ENCODE results near the gene ERMARD.

DNA sequence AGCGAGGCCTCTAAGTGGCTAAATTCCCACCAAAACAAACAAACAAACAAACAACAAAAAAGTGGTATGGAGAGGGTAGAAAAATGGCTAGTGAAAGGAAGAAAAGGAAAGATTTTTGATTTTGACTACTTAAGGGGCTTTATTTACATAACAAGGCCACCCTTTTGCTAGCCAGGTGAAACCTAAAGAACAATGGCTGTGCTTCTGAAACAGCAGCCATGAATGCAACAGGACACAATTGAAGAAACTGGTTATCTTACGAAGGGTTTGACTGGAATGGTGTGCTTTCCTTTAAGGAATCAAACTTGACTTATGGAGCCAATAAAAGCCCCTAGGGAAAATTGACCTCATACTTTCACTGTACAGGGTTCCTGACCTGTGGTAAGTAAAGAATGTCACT is 68.9 kb downstream of the ERMARD start:
- TF ChIP-seq CTCF (IDR thresholded peaks at IDR 0.05) = no peak
- TF ChIP-seq POLR2A (IDR thresholded peaks at IDR 0.05) = no peak
